GM11168 (cell line): ENCODE results near the gene NRCAM.
"Not testable (repeated sequence)": the region's sequence is repeated elsewhere in the genome, so short reads cannot be mapped to it uniquely, and the experiment has no call there.

Experiments
- in situ Hi-C: fragments of 300-500 bp; cut with MboI; formaldehyde crosslinking; loops from one replicate; pipeline ENCODE4 v1.12.0; 2022; ENCODE audit warnings: low sequenced_read_pairs; ENCODE audit not compliant: unreplicated experiment

NRCAM gene

DNA sequence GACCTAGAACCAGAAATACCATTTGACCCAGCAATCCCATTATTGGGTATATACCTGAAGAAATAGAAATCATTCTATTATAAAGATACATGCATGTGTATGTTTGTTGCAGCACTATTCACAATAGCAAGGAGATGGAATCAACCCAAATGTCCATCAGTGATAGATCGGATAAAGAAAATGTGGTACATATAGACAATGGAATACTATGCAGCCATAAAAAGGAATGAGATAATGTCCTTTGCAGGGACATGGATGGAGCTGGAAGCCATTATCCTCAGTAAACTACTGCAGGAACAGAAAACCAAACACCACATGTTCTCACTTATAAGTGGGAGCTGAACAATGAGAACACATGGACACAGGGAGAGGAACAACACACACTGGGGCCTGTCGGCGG, 196.8 kb downstream of the NRCAM start:
- in situ Hi-C loops, result not testable (repeated sequence)

DNA sequence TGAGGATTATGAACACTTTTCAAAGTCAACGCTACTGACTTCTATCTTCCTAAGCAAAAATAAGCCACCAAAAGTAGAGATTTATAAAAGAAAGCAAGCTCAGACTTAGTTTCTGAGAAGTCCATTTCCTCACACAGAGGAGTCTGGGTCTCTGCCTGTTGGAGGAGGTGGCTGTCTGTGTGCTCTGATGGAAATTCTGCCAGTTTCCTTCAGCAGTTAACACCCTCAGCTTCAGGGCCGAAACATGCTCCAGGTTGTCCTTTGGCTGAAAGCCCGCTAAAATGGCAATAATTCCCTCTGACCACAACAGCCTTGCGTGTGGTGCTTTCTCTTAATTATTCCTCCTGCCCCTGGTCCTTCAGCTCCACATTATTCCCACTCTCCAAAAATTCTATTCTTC, 198.3 kb downstream of the NRCAM start:
- in situ Hi-C loops, result no loop called here

DNA sequence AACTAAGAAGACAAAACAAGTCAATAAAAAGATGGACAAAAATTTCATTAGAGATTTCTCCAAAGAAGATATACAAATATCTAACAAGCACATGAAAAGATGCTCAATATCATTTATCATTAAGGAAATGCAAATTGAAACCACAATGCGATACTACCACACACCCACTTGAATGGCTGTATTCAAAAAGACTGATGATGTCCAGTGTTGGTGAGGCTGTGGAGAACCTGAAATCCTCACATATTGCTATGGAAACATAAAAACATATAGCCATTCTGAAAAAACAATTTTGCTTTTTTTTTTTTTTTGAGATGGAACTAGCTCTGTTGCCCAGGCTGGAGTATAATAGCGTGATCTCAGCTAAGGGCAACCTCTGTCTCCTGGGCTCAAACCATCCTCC, 202.0 kb downstream of the NRCAM start:
- in situ Hi-C loops, result no loop called here

GRCh38 chr7:108253275-108254044, 202.8 kb downstream of the NRCAM start:
- in situ Hi-C loops, result no loop called here

GRCh38 chr7:108252177-108252576, 204.1 kb downstream of the NRCAM start:
- in situ Hi-C loops, result no loop called here

DNA sequence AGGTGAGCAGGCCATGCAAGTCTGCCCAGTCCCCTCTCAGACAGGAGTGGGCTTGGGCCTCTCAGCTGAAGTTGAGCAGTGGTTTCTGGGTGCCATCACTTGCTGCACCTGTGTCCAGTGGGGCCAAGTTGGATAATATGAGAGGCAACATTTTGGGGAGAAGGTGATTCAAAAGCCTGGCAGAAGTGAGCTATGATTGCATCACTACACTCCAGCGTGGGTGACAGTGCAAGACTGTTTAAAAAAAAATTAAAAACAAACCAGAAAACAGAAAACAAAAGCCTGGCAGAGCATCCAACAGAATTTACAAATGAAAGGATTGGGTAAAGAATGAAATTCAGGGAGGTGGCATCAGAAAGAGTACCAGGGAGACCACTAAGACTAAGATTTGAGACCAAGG, 204.5 kb downstream of the NRCAM start:
- in situ Hi-C loops, result no loop called here

GRCh38 chr7:108249453-108249852, 206.8 kb downstream of the NRCAM start:
- in situ Hi-C loops, result no loop called here

DNA sequence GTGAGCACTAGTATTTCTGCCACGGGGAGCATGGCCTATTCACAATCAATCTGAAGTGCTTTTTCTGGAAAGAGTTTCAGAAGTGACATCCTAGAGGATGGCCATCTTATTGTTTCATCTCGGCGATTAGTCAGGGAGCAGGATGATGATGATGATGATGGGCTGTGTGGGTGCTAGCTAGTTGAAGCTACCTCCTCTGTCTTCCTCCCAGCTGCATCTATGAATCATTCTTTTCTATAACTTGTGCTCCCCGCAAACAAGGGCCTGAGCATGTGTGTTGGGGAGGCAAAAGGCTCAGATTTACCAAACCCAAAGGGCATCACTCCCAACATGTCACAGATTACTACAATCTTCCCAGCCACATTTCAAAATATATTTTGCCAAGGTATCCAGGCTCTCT, 207.4 kb downstream of the NRCAM start:
- in situ Hi-C loops, result no loop called here

DNA sequence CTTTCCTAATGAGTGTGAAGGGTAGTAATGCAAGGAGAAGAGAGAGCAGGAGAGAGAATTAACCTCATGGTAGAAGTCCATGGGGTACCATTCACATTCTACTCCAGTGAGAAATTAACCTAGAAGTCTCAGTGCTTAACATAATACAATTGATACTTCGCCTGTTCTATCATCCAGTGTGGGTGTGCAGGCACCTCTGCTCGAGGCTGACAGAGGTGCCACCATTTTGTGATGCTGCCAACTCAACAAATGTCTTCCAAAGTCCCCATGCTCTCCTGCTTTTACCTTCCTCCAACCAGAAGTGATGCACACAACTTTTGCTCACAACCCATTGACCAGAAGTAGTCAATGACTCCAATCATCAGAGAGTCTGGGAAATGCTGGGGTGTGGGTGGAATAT, 207.8 kb downstream of the NRCAM start:
- in situ Hi-C loops, result no loop called here

GRCh38 chr7:108247614-108248013, 208.6 kb downstream of the NRCAM start:
- in situ Hi-C loops, result no loop called here

- in situ Hi-C loops, result no loop called here
Observed at GRCh38 chr7:108246227-108246837, 209.9 kb downstream of the NRCAM start.

GRCh38 chr7:108245523-108246226, 210.6 kb downstream of the NRCAM start:
- in situ Hi-C loops, result no loop called here

- in situ Hi-C loops, result no loop called here
Observed at GRCh38 chr7:108244110-108244509, 212.1 kb downstream of the NRCAM start.

DNA sequence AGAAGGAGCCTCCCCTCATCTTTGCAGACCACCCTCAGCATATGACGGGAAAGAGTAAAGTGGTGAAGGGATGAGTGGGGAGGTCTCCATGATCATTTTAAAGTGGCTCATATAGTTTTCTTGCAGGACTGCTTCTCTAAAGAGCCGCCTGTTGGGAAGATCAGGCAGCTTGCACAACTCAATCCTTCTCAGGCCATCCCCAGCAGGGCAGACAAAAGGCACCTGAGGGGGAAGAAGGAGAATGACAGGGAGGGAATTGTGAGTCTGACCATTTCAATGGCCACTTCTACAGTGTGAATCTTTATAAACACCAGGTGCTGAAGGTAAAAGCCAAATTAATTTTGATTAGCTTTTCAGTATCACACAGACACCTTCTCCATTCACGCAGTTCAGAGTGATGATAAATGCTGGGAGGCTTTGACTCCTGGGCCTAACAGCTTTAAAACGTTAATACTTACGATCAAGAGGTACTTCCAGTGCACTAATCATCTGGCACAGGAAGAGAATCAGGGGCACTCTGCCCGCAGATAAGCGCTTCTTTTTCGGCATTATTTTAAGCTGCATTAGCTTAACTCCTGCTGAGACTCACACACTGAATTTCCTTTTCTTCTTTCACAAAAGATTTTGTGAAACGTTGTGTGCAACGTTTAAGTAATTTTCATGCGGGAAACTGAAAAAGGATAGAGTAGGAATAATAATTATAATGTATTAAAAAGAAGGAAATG, 216.6 kb downstream of the NRCAM start:
- in situ Hi-C loops, result no loop called here

DNA sequence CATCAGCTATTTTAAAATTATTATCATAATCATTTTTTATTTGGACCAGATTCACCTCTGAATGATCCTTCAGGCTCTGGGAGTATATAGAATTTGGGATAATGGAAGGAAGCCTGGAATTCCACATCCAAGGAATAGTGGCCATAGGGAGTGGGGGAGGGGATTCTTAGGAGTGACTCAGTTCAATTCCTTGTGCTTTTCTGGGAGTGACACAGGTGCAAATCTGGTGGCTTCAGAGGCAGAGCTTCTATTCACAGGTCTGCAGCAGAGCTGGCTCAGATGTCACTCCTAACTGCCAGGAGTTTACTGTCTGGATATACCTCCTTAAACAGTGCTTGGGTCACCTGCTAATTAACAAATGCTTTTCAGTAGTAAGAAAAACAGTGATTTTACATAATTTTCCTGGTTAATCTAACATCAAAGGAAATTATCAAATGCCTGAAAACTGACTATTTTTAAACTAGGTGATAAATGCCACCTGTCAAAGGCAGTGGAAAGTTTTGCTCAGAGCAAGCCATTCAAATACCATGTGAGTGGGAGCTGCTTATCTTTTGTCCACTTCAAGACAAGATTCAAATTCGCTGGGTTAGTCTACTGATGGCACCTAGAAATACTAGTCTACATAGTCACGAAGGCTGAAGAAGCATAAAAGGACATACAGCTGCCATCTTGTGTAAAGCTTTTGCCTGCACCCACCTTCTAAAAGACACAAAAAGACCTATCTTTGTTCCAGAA, 219.4 kb downstream of the NRCAM start:
- in situ Hi-C loops, result no loop called here

GRCh38 chr7:108235451-108236061, 220.7 kb downstream of the NRCAM start:
- in situ Hi-C loops, result no loop called here

- in situ Hi-C loops, result no loop called here
Observed at GRCh38 chr7:108234971-108235450, 221.2 kb downstream of the NRCAM start.

DNA sequence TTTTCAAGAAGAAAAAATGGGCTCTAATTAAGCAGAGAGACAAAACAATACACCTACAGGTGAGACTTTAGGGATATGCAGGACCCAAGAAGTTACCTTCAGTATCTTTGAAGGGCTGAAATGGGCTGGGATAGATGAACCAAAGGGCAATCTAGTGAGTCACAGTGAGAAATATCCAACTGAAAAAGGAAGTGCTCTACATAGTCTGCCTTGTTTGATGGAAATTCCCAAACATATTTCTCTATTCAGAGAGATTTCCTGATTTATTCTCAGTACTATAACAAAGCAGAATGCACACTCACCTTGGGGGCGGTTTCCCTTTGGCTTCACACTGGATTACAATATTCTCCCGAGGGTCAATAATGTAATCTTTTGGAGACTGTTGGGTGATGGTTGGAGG, 222.0 kb downstream of the NRCAM start:
- in situ Hi-C loops, result no loop called here

DNA sequence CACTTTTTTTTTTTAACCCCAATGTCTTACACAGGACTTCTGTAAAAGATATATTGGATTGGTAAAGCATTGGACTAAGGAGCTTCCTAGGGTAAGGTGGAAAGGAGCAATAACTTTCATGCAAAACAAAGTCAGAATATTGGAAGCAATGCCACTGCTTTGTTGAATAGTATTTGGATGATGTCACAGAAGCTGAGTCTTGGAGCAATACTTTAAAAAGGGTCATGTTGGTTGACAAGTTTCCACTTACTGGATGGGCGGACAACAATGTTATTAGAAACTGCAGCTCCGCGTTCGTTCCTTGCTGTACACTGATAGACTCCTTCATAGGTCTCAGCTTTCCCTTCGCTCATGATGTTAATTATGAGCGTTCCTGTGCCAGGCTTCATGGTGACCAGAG, 224.2 kb downstream of the NRCAM start:
- in situ Hi-C loops, result no loop called here

GRCh38 chr7:108231221-108231620, 225.0 kb downstream of the NRCAM start:
- in situ Hi-C loops, result no loop called here
